GM21576 (cell line): ENCODE data around the gene PCYT2.

Source experiments
- ATAC-seq: cut with Tn5 transposase; IDR thresholded peaks from one replicate; pipeline ENCODE4 v1.9.1; 2021; ENCODE audit warnings: mild to moderate bottlenecking, moderate library complexity; ENCODE audit not compliant: unreplicated experiment

PCYT2 gene

GRCh38 chr17:81858967-81859905 lies 52.0 kb downstream of the PCYT2 start:
- no peak for ATAC-seq

GRCh38 chr17:81858170-81858966 lies 52.8 kb downstream of the PCYT2 start:
- no peak for ATAC-seq

- ATAC-seq = no peak
Measured at GRCh38 chr17:81854974-81855774, 56.0 kb downstream of the PCYT2 start.

GRCh38 chr17:81852237-81852636 lies 59.0 kb downstream of the PCYT2 start:
- ATAC-seq = no peak

- no peak for ATAC-seq
Measured at GRCh38 chr17:81851423-81851822, 59.8 kb downstream of the PCYT2 start.
